Inflammatory macrophage (primary cell): ENCODE results near the gene ITM2B.

Source experiments
- DNase-seq, 2 donors: peaks; one replicate each; pipeline ENCODE4 v3.0.0-alpha.2; 2020 to 2022

Gene ITM2B

GRCh38 chr13:48263196-48263595 is 30.2 kb downstream of the ITM2B start:
- no peak for DNase-seq

DNA sequence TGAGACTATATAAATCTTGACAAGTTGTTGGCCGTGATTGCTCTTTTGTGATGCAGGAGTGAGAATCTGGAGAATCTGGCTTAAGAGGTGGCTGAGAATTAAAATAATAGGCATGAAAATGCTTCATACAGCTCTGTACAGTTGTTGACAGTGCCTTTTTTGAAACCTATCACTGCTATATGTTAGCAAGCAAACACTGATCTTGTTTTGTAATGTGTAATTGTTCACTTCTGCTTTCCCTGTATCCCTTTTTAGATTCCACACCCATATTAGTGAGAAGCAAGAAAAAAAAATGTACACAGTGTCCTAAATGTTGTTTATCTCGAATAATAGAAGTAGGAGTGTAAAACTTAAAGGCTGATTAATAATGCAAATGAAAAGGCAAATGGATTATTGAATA is 31.1 kb downstream of the ITM2B start:
- peak; percentile 27 to 59 for DNase-seq

DNA sequence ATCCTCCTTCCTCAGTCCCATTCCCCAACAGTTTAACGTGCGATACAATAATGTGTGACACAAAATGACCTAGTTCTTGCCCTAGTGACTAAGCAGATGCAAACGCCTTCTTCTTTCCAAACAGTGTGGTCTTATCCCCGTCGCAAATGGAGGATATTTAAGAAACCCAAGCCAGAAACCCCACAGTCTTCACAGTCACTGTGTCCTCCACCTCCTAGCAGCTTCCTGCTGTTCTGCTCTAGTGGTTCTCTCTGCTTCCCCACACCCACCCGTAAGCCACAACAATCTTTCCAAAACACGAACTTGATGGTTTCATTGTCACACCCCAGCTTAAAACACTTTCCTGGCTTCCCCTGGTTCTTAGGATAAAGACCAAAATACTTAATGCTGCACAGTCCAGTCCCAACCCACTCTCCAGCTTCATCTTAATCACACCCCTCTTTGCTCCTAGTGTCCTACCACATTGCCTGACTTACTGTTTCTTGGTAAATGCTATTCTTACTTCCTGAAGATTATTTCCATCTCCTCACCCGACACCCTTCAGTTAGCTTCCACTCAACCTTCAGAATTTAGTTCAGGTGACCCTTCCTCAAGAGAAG is 32.3 kb downstream of the ITM2B start:
- DNase-seq = peak; percentile 73 to 84

DNA sequence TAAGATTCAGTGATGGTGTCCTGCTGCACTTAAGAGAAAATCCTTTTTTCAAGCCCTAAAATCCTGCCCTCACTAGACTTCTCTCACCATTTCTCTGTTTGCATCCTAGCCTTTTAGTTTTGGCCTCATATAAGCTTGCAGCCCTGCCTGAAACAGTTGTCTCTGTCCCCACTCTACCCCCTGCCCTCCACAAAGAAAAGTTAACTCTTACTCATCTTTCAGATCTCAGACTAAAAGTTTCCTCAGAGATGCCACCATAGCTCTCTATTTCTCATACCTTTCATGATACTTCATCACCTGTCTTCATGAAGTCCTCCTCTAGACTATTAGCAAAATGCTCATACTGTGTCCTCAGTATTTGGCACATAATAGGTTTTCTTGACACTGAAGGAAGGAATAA is 33.1 kb downstream of the ITM2B start:
- no peak for DNase-seq

DNA sequence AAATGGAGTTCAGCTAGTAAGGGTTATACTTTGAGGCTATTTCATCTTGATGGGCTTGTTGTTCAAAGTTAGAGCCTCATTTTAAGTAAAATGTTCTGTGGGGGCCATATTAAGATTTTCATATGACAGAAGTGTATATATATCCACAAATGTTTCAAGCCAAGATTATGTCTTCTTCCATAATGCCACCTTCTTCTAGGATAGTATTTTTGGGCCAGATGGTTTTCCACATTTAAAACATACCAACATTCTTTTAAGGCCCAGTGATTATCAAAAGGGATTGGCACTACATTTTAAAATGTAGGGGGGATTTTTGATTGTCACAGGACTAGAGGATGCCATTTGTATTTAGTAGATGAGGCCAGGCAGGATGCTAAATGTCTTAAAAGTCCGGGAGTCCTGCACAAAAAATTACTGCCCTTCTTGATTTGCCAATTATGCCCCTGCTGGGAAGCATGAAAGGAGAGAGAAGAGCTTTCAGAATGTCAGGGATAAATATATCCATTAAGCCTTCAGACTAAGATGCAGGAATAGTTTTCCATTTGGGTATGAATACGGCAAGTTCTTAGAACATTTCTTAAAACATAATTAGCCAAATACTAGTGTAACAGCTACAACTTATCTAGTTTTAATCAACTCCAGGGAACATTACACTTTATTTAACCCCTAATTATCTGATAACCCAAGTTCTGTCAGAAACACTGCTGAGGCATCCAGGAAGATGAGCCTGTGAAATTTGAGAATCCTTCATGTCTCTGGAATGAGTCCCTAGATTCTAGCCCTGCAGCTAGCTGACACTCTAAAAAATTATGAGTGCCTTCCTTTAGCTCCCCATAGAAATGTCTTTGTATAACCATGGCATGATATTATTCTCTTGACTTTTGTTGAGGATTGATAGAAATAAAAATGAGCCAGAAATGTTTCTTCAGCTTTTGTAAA is 34.0 kb downstream of the ITM2B start:
- DNase-seq = no peak

GRCh38 chr13:48268019-48268418 is 35.0 kb downstream of the ITM2B start:
- no peak for DNase-seq

GRCh38 chr13:48273346-48273745 is 40.3 kb downstream of the ITM2B start:
- no peak for DNase-seq

- no peak for DNase-seq
Observed at GRCh38 chr13:48275507-48275906, 42.5 kb downstream of the ITM2B start.

GRCh38 chr13:48278806-48279205 is 45.8 kb downstream of the ITM2B start:
- no peak for DNase-seq

DNA sequence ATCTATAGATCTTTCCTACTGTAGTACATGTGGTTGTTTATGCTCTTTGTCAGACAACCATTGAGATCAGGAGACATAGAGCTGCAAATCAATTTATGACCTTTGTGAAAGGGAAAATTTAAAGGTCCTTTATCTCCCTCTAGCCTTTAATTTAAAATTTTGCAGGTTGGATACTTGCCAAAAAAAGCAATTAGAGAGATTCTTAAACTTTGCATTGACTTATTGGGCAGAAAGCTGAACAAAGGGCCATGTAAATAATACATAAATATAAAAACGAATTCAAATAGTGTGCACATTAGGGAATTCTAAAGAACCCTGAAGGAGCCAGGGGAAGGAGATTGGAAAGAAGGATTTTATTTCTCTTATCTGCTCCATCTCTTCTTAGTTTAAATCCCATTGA is 48.5 kb downstream of the ITM2B start:
- DNase-seq = no peak

- no peak for DNase-seq
Observed at GRCh38 chr13:48291730-48292129, 58.7 kb downstream of the ITM2B start.

DNA sequence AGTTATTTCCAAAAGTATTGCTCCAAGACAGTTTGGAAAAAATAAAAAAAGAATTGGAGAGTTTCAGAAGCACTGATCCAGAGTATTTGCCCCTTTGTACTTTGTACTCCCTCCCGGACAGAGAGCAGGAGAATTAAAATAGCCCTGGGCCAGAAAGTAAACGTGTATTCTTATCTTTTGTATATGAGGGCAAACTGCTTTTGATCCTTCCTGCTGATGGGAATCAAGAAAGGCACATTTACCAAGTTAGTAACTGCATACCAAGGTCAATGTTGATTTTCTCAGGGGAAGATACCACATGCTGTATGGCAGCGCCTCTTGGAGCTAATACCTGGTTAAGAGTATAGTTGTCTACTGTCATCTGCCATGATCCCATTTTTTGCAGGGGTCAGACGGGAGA is 59.6 kb downstream of the ITM2B start:
- no peak for DNase-seq

DNA sequence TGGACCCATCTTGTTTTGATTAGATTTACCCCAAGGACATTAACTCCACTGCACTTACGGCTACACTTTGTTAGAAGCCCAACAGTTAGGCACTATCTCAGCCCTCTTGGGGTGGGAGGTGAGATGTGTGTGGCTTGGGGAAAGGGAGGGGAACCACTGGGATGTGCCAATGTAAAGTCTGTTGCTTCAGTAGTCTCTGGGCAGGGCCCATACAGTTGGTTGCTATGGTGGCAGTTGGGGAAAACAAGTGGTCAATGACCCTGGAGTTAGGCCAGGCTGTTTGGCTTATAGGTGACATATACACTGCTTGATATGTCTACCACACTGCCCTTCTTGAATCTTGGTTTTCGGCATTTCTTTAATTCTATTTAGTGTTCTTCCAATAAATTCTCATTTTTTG is 61.6 kb downstream of the ITM2B start:
- no peak for DNase-seq

DNA sequence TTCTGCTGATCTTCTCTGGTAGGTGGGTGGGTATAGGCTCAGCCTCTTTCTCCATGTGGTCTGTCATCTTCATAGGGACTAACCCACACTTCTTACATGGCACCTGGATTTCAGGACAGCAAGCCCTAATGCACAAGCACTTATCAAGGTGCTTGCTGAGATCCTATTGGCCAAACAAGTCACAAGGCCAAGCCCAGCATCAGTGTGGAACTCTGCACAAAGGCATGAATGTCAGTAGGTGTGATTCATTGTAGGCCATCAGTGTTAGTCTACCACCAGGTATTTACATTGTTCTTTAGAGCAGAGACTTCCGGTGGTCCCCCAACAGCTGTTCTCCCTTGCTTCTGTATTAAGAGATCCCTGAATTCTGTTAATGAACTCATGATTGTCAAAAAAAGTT is 62.3 kb downstream of the ITM2B start:
- no peak for DNase-seq

GRCh38 chr13:48296528-48296927 is 63.5 kb downstream of the ITM2B start:
- DNase-seq = no peak

DNA sequence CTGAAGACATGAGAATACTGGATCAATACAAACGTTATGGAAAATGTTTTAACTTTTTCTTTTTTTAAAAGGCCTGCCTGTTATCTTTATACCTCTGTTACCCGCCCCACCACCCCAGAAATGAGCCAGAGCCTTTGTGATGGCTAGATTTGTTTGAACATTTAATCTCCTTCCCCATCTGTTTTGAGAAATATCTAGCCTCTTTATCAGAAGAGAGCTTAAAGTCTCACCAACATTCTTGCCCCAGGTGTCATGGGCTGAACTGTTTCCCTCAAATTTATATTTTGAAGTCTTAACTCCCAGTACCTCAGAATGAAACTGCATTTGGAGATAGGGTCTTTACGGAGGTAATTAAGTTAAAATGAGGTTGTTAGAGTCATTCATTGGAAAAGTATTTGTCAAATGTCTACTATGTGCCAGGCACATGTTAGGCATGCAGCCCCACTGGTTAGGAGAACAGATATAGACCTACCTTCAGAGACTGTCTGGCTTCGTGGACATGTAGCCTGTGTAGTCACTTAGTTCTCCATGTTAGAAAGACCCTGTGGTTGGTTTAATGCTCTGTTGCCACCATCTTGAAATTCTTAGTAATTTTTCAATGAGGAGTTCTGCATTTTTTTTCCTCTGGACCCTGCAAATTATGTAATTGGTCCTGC is 64.3 kb downstream of the ITM2B start:
- no peak for DNase-seq

DNA sequence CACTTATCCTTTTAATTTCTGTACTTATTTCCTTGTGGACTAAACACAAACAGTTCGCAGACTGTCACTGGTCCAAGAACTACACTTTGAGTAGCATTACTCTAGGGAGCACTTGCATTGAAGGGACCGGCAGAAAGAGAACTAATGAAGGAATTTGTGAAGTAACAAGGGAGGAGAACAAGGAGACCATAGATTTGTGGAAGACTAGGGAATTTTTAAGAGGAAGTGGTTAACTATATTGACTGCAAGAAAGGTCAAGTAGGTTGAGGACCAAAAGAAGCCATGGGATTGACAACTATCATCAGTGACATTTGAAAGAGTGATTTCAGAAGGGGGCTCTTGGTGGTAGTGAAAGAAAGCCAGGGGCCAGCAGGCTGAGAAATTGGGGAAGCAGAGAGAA is 66.6 kb downstream of the ITM2B start:
- DNase-seq = no peak

- peak in 1 of 2 donors; percentile 41 for DNase-seq
Observed at GRCh38 chr13:48302871-48303358, 69.9 kb downstream of the ITM2B start.

DNA sequence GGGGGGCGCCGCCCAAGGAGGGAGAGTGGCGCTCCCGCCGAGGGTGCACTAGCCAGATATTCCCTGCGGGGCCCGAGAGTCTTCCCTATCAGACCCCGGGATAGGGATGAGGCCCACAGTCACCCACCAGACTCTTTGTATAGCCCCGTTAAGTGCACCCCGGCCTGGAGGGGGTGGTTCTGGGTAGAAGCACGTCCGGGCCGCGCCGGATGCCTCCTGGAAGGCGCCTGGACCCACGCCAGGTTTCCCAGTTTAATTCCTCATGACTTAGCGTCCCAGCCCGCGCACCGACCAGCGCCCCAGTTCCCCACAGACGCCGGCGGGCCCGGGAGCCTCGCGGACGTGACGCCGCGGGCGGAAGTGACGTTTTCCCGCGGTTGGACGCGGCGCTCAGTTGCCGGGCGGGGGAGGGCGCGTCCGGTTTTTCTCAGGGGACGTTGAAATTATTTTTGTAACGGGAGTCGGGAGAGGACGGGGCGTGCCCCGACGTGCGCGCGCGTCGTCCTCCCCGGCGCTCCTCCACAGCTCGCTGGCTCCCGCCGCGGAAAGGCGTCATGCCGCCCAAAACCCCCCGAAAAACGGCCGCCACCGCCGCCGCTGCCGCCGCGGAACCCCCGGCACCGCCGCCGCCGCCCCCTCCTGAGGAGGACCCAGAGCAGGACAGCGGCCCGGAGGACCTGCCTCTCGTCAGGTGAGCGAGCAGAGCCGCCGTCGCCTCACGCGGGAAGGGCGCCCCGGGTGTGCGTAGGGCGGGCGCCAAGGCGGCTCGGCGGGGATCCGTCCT is 70.5 kb downstream of the ITM2B start, which contains the start of gene RB1:
Gene RB1, plus strand, starts transcription at position 393 of the 784 bp plus-strand sequence. Its CDS starts 162 bp downstream, at position 555.
- peak; percentile 96 to 97 for DNase-seq

DNA sequence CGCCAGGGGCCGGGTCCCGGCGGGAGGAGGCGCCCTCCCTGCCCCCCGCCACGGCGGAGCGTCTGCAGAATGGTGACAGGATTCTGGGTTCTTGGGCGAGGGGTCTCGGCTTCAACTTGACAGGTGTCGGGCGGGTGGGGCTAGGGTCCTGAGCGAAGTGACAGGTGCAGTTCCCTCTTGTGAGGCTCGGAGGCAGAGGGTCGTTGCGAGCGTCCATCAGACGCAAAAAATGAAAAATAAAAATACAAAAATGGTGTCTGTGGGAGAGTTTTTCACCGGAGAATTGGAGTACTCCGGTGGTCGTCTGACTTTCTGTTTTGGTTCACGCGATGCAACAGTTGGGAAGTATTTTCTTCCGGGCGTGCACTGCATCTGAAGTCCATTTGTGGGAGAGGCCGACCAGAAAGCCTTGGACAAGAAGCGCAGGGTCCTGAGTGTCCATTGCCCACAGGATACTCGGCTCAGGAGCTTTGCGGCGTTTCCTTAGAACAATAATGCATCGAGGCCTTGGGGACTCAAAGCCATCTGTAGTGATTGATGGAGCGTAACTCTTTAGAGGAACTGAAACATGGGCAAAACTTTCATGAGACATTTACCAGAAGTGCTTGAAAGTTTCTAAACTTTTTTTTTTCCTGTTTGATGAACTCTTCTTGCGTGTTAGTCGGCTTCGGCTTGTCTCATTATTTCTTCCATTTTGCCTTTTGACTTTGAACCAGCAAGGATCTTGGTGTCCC is 71.3 kb downstream of the ITM2B start:
- peak; percentile 55 to 79 for DNase-seq

DNA sequence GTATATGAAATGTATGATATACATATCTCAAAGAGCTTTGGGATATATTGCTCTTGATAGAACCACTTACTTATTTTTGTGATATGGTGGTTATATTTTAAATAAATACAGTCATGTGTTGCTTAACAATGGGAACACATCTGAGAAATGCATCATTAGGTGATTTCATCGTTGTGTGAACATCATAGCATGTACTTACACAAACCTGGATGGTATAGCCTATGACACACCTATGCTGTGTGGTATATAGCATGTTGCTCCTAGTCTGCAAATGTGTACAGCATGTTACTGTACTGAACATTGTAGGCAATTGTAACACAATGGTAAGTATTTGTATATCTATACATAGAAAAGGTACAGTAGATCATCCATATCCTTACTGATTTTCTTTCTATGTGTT is 78.2 kb downstream of the ITM2B start:
- DNase-seq = no peak
